ENCODE results near the gene FGFR2.

FGFR2 gene

DNA sequence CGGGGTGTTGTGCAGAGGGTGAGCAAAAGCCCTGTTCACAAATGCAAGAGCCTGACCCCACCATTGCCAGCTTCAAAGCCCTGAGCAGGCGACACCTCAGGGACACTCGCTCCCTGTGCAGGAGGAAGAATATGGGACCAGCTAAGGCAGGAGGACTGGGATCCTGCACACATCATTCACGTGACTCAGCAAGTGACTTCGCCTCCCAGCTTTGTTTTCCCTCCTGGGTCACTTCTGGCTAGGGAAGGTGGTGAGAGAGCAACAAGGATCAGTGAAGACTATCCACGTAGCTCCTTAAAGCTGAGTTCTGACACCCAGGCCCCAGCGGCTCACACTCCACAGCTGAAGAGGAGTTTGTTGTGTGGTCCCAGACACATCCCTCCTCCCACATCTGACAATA lies 164.3 kb downstream of the FGFR2 start:
- H3K27me3 ChIP-seq (ENCODE audit: control insufficient read depth in 2 of 2, insufficient read depth in 2 of 2, low read length in 2 of 2): no peaks in the 10 kb centered on the region
- H3K27ac ChIP-seq (ENCODE audit: low read depth in 2 of 2, low read length in 2 of 2): no peak overlapping the region
- H3K9me3 ChIP-seq (ENCODE audit: control insufficient read depth in 2 of 2, low read length in 2 of 2): no peaks in the 10 kb centered on the region
- H3K4me3 ChIP-seq (ENCODE audit: low read length in 2 of 2): no peak overlapping the region
- no peaks in the 10 kb centered on the region for H3K36me3 ChIP-seq (ENCODE audit: control insufficient read depth in 2 of 2, insufficient read depth in 2 of 2, low read length in 2 of 2)
- no peaks in the 10 kb centered on the region for H3K4me1 ChIP-seq (ENCODE audit: control insufficient read depth in 2 of 2, insufficient read depth in 2 of 2, low read length in 2 of 2)
- no peak overlapping the region for H3K9ac ChIP-seq (ENCODE audit: low read depth in 1 of 2, low read length in 2 of 2)

DNA sequence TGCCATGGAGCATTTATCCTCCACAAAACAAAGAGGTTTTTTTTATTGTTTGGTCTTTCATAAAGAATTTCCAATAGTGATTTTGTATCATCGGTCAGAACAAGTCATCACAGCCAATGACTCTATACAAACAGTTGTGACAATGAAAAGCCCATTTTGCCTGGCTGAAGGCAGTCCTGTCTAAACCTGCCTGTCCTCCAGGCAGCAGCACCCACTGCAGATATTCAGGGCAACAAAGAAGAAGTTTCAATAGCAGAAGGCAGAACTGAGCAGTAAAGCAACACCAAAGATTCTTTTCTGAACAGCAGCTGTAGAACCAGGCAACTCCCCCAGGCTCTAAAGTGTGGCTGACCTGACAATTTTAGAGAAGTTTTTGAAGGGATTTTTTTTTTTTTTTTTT lies 169.4 kb downstream of the FGFR2 start:
- Histone ChIP-seq H3K9me3 (ENCODE audit: control insufficient read depth in 2 of 2, low read length in 2 of 2) (no peaks in the 10 kb centered on the region), H3K4me1 (ENCODE audit: control insufficient read depth in 2 of 2, insufficient read depth in 2 of 2, low read length in 2 of 2) (peaks cover 10 to 15% of the 10 kb centered on the region in 2 donors), H3K27ac (ENCODE audit: low read depth in 2 of 2, low read length in 2 of 2) (no peak overlapping the region), H3K36me3 (ENCODE audit: control insufficient read depth in 2 of 2, insufficient read depth in 2 of 2, low read length in 2 of 2) (no peaks in the 10 kb centered on the region), H3K9ac (ENCODE audit: low read depth in 1 of 2, low read length in 2 of 2) (no peak overlapping the region), H3K4me3 (ENCODE audit: low read length in 2 of 2) (no peak overlapping the region), H3K27me3 (ENCODE audit: control insufficient read depth in 2 of 2, insufficient read depth in 2 of 2, low read length in 2 of 2) (no peaks in the 10 kb centered on the region)
